Measurements from ENCODE around the gene KPNA6. TPM values are rescaled to one million over a fixed set of nuclear protein-coding genes. Genes with fewer than 3 reads are reported as not detected.

The KPNA6 gene
- total RNA-seq, 1 experiment from 2014 or later, result 45.8 TPM

DNA sequence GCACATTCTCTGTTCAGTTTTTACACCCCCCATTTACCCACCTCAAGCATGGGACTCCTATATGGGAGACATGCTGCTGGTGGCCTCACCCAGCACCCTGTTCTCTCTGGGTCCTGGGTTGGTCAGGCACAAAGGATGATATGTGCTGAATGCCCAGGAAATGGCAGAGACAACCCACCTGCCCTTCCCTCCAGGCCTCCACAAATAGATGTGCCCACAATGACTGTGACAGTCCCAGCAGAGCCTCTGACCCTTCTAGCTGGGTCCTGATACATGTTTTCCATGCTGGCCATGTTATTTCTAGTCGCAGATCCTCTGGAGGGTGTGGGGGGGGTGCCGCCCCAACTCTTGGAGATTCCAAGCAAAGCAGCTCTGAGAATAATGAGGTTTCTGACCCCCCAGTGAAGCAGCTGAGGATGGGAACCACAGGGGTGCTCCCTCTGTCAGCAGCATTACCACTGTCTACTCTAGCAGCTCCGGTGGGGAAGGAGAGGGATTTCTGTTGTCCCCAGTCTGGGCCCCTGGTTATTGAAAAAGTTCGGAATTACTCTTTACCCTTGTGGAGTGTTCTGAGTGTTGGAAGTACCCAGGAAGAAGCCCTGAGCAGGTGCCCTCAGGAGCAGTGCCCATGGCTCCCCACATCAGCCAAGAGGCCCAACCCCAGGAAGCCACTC lies 91.3 kb downstream of the KPNA6 start:
- Histone ChIP-seq H4K20me1 (ENCODE audit: low read length) (no peaks in the 10 kb centered on the region), H3K4me1 (ENCODE audit: insufficient read depth, low read length) (peaks cover 18% of the 10 kb centered on the region), H3K36me3 (ENCODE audit: low read depth, low read length) (peaks cover 29% of the 10 kb centered on the region; the same call in 1 of the 2 replicates), H3K27ac (ENCODE audit: low read length) (no peak overlapping the region), H2AFZ (ENCODE audit: low read length) (no peak overlapping the region), H3F3A (ENCODE audit: low read length, unreplicated experiment) (no peaks in the 10 kb centered on the region), H3K9me2 (replicated peaks; ENCODE audit: low read length) (no peaks in the 10 kb centered on the region), H3K9me3 (ENCODE audit: low read length) (no peaks in the 10 kb centered on the region), H3K79me2 (ENCODE audit: low read length) (no peaks in the 10 kb centered on the region), H3K27me3 (ENCODE audit: low read length) (no peaks in the 10 kb centered on the region), H3K9ac (ENCODE audit: low read length) (no peak overlapping the region), H3K4me3 (ENCODE audit: low read length) (no peak overlapping the region), H3K4me2 (ENCODE audit: low read length) (no peak overlapping the region)
- ChIA-PET CTCF (no interaction called here), POLR2A (ENCODE audit: unreplicated experiment) (no interaction called here)
- ATAC-seq (peak; percentile 3; the same call in 1 of the 2 replicates), DNase-seq (no peak)
- TF ChIP-seq EZH2phosphoT487 (IDR thresholded peaks at IDR 0.05; ENCODE audit: borderline replicate concordance, low read length) (no peak), EZH2 (IDR thresholded peaks at IDR 0.05; ENCODE audit: low read length, unreplicated experiment) (no peak)
- TF ChIP-seq, protein P1, sequence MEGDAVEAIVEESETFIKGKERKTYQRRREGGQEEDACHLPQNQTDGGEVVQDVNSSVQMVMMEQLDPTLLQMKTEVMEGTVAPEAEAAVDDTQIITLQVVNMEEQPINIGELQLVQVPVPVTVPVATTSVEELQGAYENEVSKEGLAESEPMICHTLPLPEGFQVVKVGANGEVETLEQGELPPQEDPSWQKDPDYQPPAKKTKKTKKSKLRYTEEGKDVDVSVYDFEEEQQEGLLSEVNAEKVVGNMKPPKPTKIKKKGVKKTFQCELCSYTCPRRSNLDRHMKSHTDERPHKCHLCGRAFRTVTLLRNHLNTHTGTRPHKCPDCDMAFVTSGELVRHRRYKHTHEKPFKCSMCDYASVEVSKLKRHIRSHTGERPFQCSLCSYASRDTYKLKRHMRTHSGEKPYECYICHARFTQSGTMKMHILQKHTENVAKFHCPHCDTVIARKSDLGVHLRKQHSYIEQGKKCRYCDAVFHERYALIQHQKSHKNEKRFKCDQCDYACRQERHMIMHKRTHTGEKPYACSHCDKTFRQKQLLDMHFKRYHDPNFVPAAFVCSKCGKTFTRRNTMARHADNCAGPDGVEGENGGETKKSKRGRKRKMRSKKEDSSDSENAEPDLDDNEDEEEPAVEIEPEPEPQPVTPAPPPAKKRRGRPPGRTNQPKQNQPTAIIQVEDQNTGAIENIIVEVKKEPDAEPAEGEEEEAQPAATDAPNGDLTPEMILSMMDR (conservative IDR thresholded peaks at IDR 0.05; ENCODE audit: low read depth, low read length), result no peak
- intact Hi-C loops (cut with micrococcal nuclease), result no loop called here
- BruUV-seq (replicated peaks), result no TSS peak

- H3K27me3 ChIP-seq (ENCODE audit: low read length), result no peaks in the 10 kb centered on the region
- H3K36me3 ChIP-seq (ENCODE audit: low read depth, low read length), result peaks cover 24% of the 10 kb centered on the region; the same call in 1 of the 2 replicates
- POLR2A ChIA-PET (ENCODE audit: unreplicated experiment), result no interaction called here
- H4K20me1 ChIP-seq (ENCODE audit: low read length), result no peaks in the 10 kb centered on the region
- no peak overlapping the region for H2AFZ ChIP-seq (ENCODE audit: low read length)
- ATAC-seq, result peak; percentile 5; the same call in 1 of the 2 replicates
- TF ChIP-seq EZH2phosphoT487 (IDR thresholded peaks at IDR 0.05; ENCODE audit: borderline replicate concordance, low read length) (no peak), EZH2 (IDR thresholded peaks at IDR 0.05; ENCODE audit: low read length, unreplicated experiment) (no peak)
- TF ChIP-seq, protein P1 (conservative IDR thresholded peaks at IDR 0.05; ENCODE audit: low read depth, low read length), result no peak
- peak overlapping the region; percentile 67; the same call in 1 of the 2 replicates for H3K4me3 ChIP-seq (ENCODE audit: low read length)
- no TSS peak for BruUV-seq (replicated peaks)
- H3K9me3 ChIP-seq (ENCODE audit: low read length), result no peaks in the 10 kb centered on the region
- no peak overlapping the region for H3K9ac ChIP-seq (ENCODE audit: low read length)
- H3K79me2 ChIP-seq (ENCODE audit: low read length), result no peaks in the 10 kb centered on the region
- no peak overlapping the region for H3K27ac ChIP-seq (ENCODE audit: low read length)
- H3K4me2 ChIP-seq (ENCODE audit: low read length), result peak overlapping the region; percentile 85
- H3F3A ChIP-seq (ENCODE audit: low read length, unreplicated experiment), result no peaks in the 10 kb centered on the region
- DNase-seq, result no peak
- peaks cover 20% of the 10 kb centered on the region for H3K4me1 ChIP-seq (ENCODE audit: insufficient read depth, low read length)
- no peaks in the 10 kb centered on the region for H3K9me2 ChIP-seq (replicated peaks; ENCODE audit: low read length)
- CTCF ChIA-PET, result interaction anchor here (1.0 kb wide), 1 partner anchor 46 kb away, joined by 3 read pairs; no protein-coding TSS in a partner anchor
- intact Hi-C loops (cut with micrococcal nuclease), result loop anchor here (2.0 kb wide), 1 partner anchor 19 kb away; no protein-coding TSS in a partner anchor
These were observed 91.8 kb downstream of the KPNA6 start for GRCh38 chr1:32199717-32200072.
